B cell (primary cell): Measurements from ENCODE around the gene PRKCB. TPM values are rescaled to one million over a fixed set of nuclear protein-coding genes. Genes with fewer than 3 reads are reported as not detected.
A peak's percentile ranks its signal among the peaks of the same experiment; 100 is the strongest.

ENCODE experiments used
- ATAC-seq: fragments of 200-7000 bp; cut with Tn5 transposase; one replicate; pipeline ENCODE4 v1.10.0; 2021; ENCODE audit warnings: low read depth, mild to moderate bottlenecking, moderate number of reproducible peaks, moderate library complexity
- CTCF ChIA-PET: fragments of 350-600 bp; sonication (Branson Sonifier 250); formaldehyde crosslinking; loops from one replicate; lab custom pipeline; 2021; ENCODE audit warnings: antibody characterized with exemption, inconsistent platforms; lab: Charles Lee
- POLR2A ChIA-PET: fragments of 350-600 bp; sonication (Branson Sonifier 250); formaldehyde crosslinking; loops from one replicate; lab custom pipeline; 2021; ENCODE audit warnings: antibody characterized with exemption; lab: Charles Lee
- DNase-seq: peaks from one replicate; pipeline ENCODE4 v3.0.0; 2013
- H2AFZ ChIP-seq: 2 replicates; pipeline ENCODE4 v1.6.1; 2012; ENCODE audit warnings: mild to moderate bottlenecking, low read depth, low read length; ENCODE audit not compliant: insufficient read depth, poor library complexity, severe bottlenecking
- H3K27ac ChIP-seq, 2 donors: 1 replicate in 1 of 2; 2 replicates in 1 of 2; pipeline ENCODE4 v1.5.1; 2012 to 2013; ENCODE audit warnings: low read length in 2 of 2, mild to moderate bottlenecking in 2 of 2, moderate library complexity in 1 of 2
- H3K27me3 ChIP-seq, 4 experiments: fragments of 200-600 bp in 1 of 4; sonication (generic) in 1 of 4; replicated peaks in 1 of 4; 1 replicate in 2 of 4; 2 replicates in 2 of 4; pipeline versions ENCODE4 v1.6.1 to v1.7.0; 2013 to 2016; ENCODE audit warnings: low read length in 3 of 4, mild to moderate bottlenecking in 2 of 4, mixed read lengths in 1 of 4, moderate library complexity in 1 of 4; ENCODE audit not compliant: insufficient read depth in 4 of 4, control insufficient read depth in 3 of 4; ENCODE audit errors: control extremely low read depth in 1 of 4
- H3K36me3 ChIP-seq, 2 experiments: replicated peaks in 1 of 2; 1 replicate in 1 of 2; 2 replicates in 1 of 2; pipeline versions ENCODE4 v1.6.1 to v1.7.1; 2013; ENCODE audit warnings: low read length in 1 of 2; ENCODE audit not compliant: insufficient read depth in 2 of 2, control insufficient read depth in 1 of 2; ENCODE audit errors: control extremely low read depth in 1 of 2, extremely low read depth in 1 of 2
- H3K4me1 ChIP-seq, 2 donors: fragments of 200-600 bp in 1 of 2; sonication (generic) in 1 of 2; 1 replicate in 1 of 2; 2 replicates in 1 of 2; pipeline versions ENCODE4 v1.5.1 to v1.6.1; 2013 to 2017; ENCODE audit warnings: low read length in 2 of 2; ENCODE audit not compliant: control insufficient read depth in 2 of 2, insufficient read depth in 2 of 2
- H3K4me2 ChIP-seq: replicated peaks from 2 replicates; pipeline ENCODE3; 2012; ENCODE audit warnings: mild to moderate bottlenecking, low read depth, low read length; ENCODE audit not compliant: poor library complexity, severe bottlenecking
- H3K4me3 ChIP-seq, 5 experiments: fragments of 200-600 bp in 1 of 5; sonication (generic) in 1 of 5; 1 replicate in 3 of 5; 2 replicates in 2 of 5; pipeline versions ENCODE4 v1.5.1 to v1.7.0; 2011 to 2016; ENCODE audit warnings: low read length in 4 of 5, mild to moderate bottlenecking in 4 of 5, low read depth in 2 of 5, control low read depth in 1 of 5, moderate library complexity in 1 of 5; ENCODE audit not compliant: insufficient read depth in 1 of 5; ENCODE audit errors: control extremely low read depth in 1 of 5, extremely low read depth in 1 of 5
- H3K79me2 ChIP-seq: fragments of 200-600 bp; sonication (generic); one replicate; pipeline ENCODE4 v1.6.0; 2016; ENCODE audit warnings: low read length; ENCODE audit not compliant: control insufficient read depth, insufficient read depth
- H3K9ac ChIP-seq: fragments of 200-600 bp; sonication (generic); 2 replicates; pipeline ENCODE4 v1.6.1; 2017; ENCODE audit warnings: mild to moderate bottlenecking, low read length, moderate library complexity
- H3K9me3 ChIP-seq, 3 donors: one replicate each; pipeline versions ENCODE4 v1.6.1 to v1.7.1; 2013; ENCODE audit warnings: low read length in 2 of 3; ENCODE audit not compliant: control insufficient read depth in 2 of 3, insufficient read depth in 1 of 3; ENCODE audit errors: control extremely low read depth in 1 of 3
- H4K20me1 ChIP-seq: 2 replicates; pipeline ENCODE4 v1.6.0; 2012; ENCODE audit warnings: mild to moderate bottlenecking, low read length; ENCODE audit not compliant: insufficient read depth, control insufficient read depth, poor library complexity, severe bottlenecking
- H3K27ac Mint-ChIP-seq: one replicate; pipeline ENCODE4 v1.8.0; 2021; ENCODE audit warnings: mixed read lengths
- H3K27me3 Mint-ChIP-seq: one replicate; pipeline ENCODE4 v1.8.0; 2021; ENCODE audit warnings: mixed read lengths
- H3K4me1 Mint-ChIP-seq: one replicate; pipeline ENCODE4 v1.8.0; 2021; ENCODE audit warnings: mixed read lengths
- H3K4me3 Mint-ChIP-seq: one replicate; pipeline ENCODE4 v1.8.0; 2021; ENCODE audit warnings: mixed read lengths
- H3K9me3 Mint-ChIP-seq: one replicate; pipeline ENCODE4 v1.8.0; 2022; ENCODE audit warnings: mixed read lengths; ENCODE audit not compliant: insufficient read depth
- CTCF ChIP-seq: fragments of 200-600 bp; IDR thresholded peaks from one replicate; pipeline ENCODE4 v1.8.0; 2022; ENCODE audit warnings: antibody characterized with exemption, mild to moderate bottlenecking
- EZH2 ChIP-seq: IDR thresholded peaks from 2 replicates; pipeline ENCODE4 v1.6.1; 2012; ENCODE audit warnings: borderline replicate concordance, low read depth, mild to moderate bottlenecking, moderate library complexity, low read length; ENCODE audit not compliant: insufficient read depth, poor library complexity, severe bottlenecking
- WGBS: methylation state at CpG from one replicate; pipeline ENCODE4 v1.1.5; 2013; ENCODE audit warnings: missing lambda C conversion rate; ENCODE audit not compliant: insufficient coverage; 5-methylcytosine and 5-hydroxymethylcytosine counted together
- intact Hi-C: fragments of 100-400 bp; cut with micrococcal nuclease; formaldehyde crosslinking; loops from one replicate; pipeline ENCODE4 v1.10.0; 2022
- polyA plus RNA-seq: library from polyadenylated mRNA; depleted of rRNA; stranded (reverse); fragments of >200 nt; gene quantifications from 2 replicates; pipeline ENCODE4 v1.2.3, GENCODE V29; 2012
- total RNA-seq, 2 donors: library from RNA; stranded (reverse); fragments of 120-200 nt in 1 of 2; gene quantifications; 1 replicate in 1 of 2; 2 replicates in 1 of 2; pipeline versions ENCODE4 v1.2.3 to v1.2.4, GENCODE V29; 2013 to 2022

Gene PRKCB
- total and polyA plus RNA-seq, 2 donors (not counting 1 experiment from before 2014, with no cell fraction given): 106 to 373 TPM

GRCh38 chr16:23852794-23853562 lies 17.2 kb downstream of the PRKCB start:
- H3K9me3 Mint-ChIP-seq: no peaks in the 10 kb centered on the region
- H3K27ac Mint-ChIP-seq: peak overlapping the region; percentile 78

More at GRCh38 chr16:23852794-23853562, 17.2 kb downstream of the PRKCB start:
- Histone ChIP-seq H3K4me1 (peaks cover 84 to 97% of the 10 kb centered on the region in 2 donors), H3K4me2 (peak overlapping the region; percentile 42), H3K9me3 (peaks cover 0 to 2% (median 0%) of the 10 kb centered on the region in 3 donors), H3K9ac (no peak overlapping the region), H3K4me3 (no peak overlapping the region), H3K36me3 (peaks cover 3 to 9% of the 10 kb centered on the region in 2 experiments), H2AFZ (no peak overlapping the region), H3K79me2 (peaks cover 100% of the 10 kb centered on the region), H4K20me1 (peaks cover 73% of the 10 kb centered on the region), H3K27ac (peak overlapping the region in 1 of 2 donors; percentile 53), H3K27me3 (no peaks in the 10 kb centered on the region)
- ChIA-PET POLR2A (interaction anchor here (0.7 kb wide), 1 partner anchor 11 kb away, joined by 3 read pairs; no protein-coding TSS in a partner anchor), CTCF (interaction anchor here (0.5 to 1.6 kb wide), 7 partner anchors 10 to 1896 kb away, joined by 3 to 6 read pairs (median 3); no protein-coding TSS in a partner anchor)
- TF ChIP-seq CTCF (no peak), EZH2 (no peak)
- 0% methylated on average over 2 of the region's 5 CpGs for WGBS
- H3K4me1 Mint-ChIP-seq: peaks cover 94% of the 10 kb centered on the region
- H3K27me3 Mint-ChIP-seq: no peaks in the 10 kb centered on the region
- peak; percentile 16 for ATAC-seq
- intact Hi-C loops: loop anchor here (10.0 kb wide), 1 partner anchor 52 kb away; no protein-coding TSS in a partner anchor
- DNase-seq: no peak
- H3K4me3 Mint-ChIP-seq: peak overlapping the region; percentile 59
